Right atrium auricular region (tissue), 2 donors: ENCODE results near the gene FBXL4. TPM values are rescaled to one million over a fixed set of nuclear protein-coding genes. Genes with fewer than 3 reads are reported as not detected.

Experiments
- DNase-seq: peaks from one replicate; pipeline ENCODE4 v3.0.0-alpha.2; 2019; ENCODE audit warnings: low spot score
- H3K27ac ChIP-seq, 2 donors: fragments of 200-600 bp; sonication (generic); 1 replicate in 1 of 2; 2 replicates in 1 of 2; pipeline ENCODE4 v1.5.1; 2016 to 2019
- H3K27me3 ChIP-seq, 2 donors: fragments of 200-600 bp; sonication (generic); one replicate each; pipeline versions ENCODE4 v1.5.1 to v1.6.0; 2017 to 2019
- H3K36me3 ChIP-seq: fragments of 200-600 bp; sonication (generic); one replicate; pipeline ENCODE4 v1.5.1; 2016
- H3K4me1 ChIP-seq, 2 donors: fragments of 200-600 bp; sonication (generic); one replicate each; pipeline versions ENCODE4 v1.5.1 to v1.6.0; 2017 to 2019
- H3K4me3 ChIP-seq, 2 donors: fragments of 200-600 bp; sonication (generic); 1 replicate in 1 of 2; 2 replicates in 1 of 2; pipeline ENCODE4 v1.5.1; 2017 to 2019; ENCODE audit warnings: mild to moderate bottlenecking in 1 of 2, moderate library complexity in 1 of 2
- H3K9me3 ChIP-seq, 2 donors: fragments of 200-600 bp; sonication (generic); one replicate each; pipeline ENCODE4 v1.5.1; 2019
- total RNA-seq, 2 donors: library from RNA; depleted of rRNA; stranded (reverse); fragments of >200 nt; gene quantifications; one replicate each; pipeline ENCODE4 v1.1.0, GENCODE V29; 2016
- TF ChIP-seq, protein P1 (sequence below), 2 donors: fragments of 200-600 bp; sonication (generic); IDR thresholded peaks; one replicate each; pipeline ENCODE4 v1.5.1; 2019; ENCODE audit warnings: antibody characterized with exemption in 2 of 2

Gene FBXL4
- total RNA-seq, 2 donors from 2014 or later, result 20.6 to 22.6 TPM

DNA sequence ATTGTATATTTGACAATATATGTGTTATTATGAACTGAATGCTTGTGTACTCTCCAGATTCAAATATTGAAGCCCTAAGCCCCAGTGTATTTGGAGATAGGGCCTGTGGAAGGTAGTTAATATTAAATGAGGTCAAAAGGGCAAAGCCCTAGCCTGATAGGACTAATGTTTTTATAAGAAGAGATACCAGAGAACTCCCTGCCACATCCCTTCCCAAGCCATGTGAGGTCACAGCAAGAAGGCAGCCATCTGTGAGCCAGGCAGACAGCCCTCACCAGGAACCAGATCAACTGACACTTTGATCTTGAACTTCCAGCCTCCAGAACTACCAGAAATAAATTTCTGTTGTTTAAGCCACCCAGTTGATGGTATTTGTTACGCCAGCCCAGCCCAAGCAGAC, 36.4 kb upstream of the FBXL4 start:
- DNase-seq, result no peak
- Histone ChIP-seq H3K4me3 (no peak overlapping the region), H3K36me3 (no peaks in the 10 kb centered on the region), H3K27me3 (no peaks in the 10 kb centered on the region), H3K4me1 (peaks cover 0 to 10% of the 10 kb centered on the region in 2 donors), H3K9me3 (no peaks in the 10 kb centered on the region), H3K27ac (no peak overlapping the region)
- TF ChIP-seq, protein P1, sequence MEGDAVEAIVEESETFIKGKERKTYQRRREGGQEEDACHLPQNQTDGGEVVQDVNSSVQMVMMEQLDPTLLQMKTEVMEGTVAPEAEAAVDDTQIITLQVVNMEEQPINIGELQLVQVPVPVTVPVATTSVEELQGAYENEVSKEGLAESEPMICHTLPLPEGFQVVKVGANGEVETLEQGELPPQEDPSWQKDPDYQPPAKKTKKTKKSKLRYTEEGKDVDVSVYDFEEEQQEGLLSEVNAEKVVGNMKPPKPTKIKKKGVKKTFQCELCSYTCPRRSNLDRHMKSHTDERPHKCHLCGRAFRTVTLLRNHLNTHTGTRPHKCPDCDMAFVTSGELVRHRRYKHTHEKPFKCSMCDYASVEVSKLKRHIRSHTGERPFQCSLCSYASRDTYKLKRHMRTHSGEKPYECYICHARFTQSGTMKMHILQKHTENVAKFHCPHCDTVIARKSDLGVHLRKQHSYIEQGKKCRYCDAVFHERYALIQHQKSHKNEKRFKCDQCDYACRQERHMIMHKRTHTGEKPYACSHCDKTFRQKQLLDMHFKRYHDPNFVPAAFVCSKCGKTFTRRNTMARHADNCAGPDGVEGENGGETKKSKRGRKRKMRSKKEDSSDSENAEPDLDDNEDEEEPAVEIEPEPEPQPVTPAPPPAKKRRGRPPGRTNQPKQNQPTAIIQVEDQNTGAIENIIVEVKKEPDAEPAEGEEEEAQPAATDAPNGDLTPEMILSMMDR (IDR thresholded peaks at IDR 0.05), result no peak

DNA sequence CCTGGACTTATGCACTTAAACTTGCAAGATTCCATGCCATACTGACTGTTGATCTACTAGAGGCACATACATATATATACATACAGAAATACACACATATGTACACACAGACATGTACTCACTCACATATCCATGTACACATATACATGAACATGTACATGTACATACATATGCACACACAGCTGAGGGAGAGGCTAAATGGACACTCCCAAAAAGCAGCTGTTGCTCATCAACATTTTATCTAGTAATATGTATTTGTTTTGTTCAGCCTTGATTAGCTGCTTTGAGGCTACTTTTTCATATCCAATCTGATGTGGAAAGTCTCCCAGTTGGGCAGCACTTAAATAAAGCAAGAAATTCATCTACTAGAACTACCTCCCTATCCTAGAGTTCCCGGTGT, 33.7 kb upstream of the FBXL4 start:
- TF ChIP-seq, protein P1 (IDR thresholded peaks at IDR 0.05), result no peak
- Histone ChIP-seq H3K27me3 (no peaks in the 10 kb centered on the region), H3K27ac (no peak overlapping the region), H3K9me3 (no peaks in the 10 kb centered on the region), H3K4me1 (peaks cover 0 to 15% of the 10 kb centered on the region in 2 donors), H3K36me3 (no peaks in the 10 kb centered on the region), H3K4me3 (no peak overlapping the region)
- DNase-seq, result no peak

GRCh38 chr6:98980819-98981218, 33.1 kb upstream of the FBXL4 start:
- TF ChIP-seq, protein P1 (IDR thresholded peaks at IDR 0.05), result peak in 1 of 2 donors; percentile 12
- H3K27ac ChIP-seq, result no peak overlapping the region
- no peaks in the 10 kb centered on the region for H3K36me3 ChIP-seq
- H3K4me3 ChIP-seq, result no peak overlapping the region
- H3K27me3 ChIP-seq, result no peaks in the 10 kb centered on the region
- no peak for DNase-seq
- H3K4me1 ChIP-seq, result peaks cover 0 to 15% of the 10 kb centered on the region in 2 donors
- no peaks in the 10 kb centered on the region for H3K9me3 ChIP-seq

DNA sequence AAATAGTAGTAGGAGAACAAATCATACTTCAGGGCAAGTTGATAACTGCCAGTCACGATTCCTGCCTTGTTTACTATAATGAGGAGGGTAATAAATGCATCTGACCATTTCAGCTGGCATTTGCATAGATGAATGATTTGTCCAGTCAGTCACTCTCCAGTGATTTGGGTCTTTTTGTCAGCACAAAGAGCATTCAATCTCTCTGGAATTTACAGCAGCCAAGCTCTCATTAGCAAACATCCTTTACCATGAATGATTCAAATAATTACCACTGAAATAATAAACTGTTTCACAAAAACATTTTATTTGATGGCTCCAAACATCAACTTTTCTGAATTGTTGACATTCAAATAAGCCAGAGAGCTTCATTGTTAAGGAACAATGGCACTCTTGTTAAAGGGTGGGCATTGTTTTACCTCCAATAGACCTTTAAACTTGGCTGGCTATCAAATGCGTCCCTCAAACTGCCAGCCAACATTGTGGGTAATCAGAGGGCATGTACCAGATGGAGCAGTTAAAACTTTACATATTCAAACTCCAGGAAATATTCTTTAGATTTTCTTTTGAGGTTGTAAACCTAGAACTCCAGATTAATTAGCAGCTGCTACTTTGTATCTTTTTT, 30.0 kb upstream of the FBXL4 start:
- no peak overlapping the region for H3K4me3 ChIP-seq
- TF ChIP-seq, protein P1 (IDR thresholded peaks at IDR 0.05), result no peak
- DNase-seq, result no peak
- H3K36me3 ChIP-seq, result no peaks in the 10 kb centered on the region
- peaks cover 0 to 14% of the 10 kb centered on the region in 2 donors for H3K4me1 ChIP-seq
- peak overlapping the region in 1 of 2 donors; percentile 15 for H3K27ac ChIP-seq
- no peaks in the 10 kb centered on the region for H3K9me3 ChIP-seq
- H3K27me3 ChIP-seq, result no peaks in the 10 kb centered on the region

GRCh38 chr6:98976674-98977385, 29.1 kb upstream of the FBXL4 start:
- Histone ChIP-seq H3K27me3 (no peaks in the 10 kb centered on the region), H3K4me3 (no peak overlapping the region), H3K4me1 (peaks cover 0 to 8% of the 10 kb centered on the region in 2 donors), H3K9me3 (no peaks in the 10 kb centered on the region), H3K36me3 (no peaks in the 10 kb centered on the region), H3K27ac (peak overlapping the region; percentile 15 to 41)
- DNase-seq, result no peak
- TF ChIP-seq, protein P1 (IDR thresholded peaks at IDR 0.05), result no peak
